RPMI7951 (cell line): ENCODE results near the gene FAXC. TPM values are rescaled to one million over a fixed set of nuclear protein-coding genes. Genes with fewer than 3 reads are reported as not detected.
A peak's percentile ranks its signal among the peaks of the same experiment; 100 is the strongest.

Experiments
- DNase-seq: peaks from one replicate; pipeline ENCODE4 v3.0.0-alpha.2; 2012; ENCODE audit warnings: low read depth
- total RNA-seq: library from RNA; depleted of rRNA; stranded (reverse); fragments of >200 nt; shearing (Covaris generic); gene quantifications from 2 replicates; pipeline ENCODE4 v1.2.3, GENCODE V29; 2014; rRNA removed

FAXC gene
- 1.8 and 4.3 TPM in 2 replicates for total RNA-seq

DNA sequence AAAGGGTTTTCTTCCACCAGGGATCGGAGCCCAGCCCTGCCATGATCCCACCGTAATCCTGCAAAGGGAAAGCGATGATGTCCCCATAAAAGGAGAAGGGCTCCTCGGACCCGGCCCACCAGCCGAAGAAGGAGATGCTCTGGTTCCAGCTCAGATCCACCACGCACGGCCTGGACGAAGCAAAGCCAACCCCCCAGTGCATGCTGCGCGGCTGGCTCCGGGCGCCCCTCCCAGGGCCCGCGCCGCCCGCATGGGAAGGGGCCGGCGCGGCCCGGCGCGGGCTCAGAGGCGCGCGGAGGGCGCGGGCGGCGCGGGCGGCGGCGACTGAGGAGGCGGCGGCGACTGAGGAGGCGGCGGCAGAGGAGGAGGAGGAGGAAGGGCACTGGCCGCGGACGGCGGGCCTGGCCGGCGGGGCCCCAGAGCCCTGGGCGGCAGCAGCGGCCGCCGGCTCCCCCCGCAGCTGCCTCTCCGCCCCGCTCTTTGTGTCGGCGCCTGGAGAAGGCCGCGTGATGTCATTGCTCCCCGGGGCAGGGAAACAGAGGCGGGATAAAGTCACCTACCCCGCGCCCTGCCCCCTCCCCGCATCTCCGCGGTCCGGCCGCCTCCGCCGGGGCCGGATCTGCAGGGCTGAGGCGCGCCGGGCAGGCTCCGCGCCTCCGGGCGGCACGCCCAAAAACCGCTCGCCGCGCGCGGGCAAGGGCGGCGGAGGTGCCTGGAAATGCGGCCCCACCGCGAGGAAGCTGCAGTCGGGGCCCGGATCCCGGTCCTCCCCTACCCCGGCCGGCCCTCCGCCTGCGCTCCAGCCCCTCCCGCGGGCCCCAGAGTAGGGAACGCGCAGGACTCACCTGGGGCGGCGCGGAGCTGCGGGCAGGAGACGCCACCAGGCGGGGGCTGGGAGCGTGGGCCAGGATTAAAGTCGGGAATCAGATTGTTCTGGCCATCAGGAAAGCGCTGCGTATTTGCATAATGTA lies at the start of gene FAXC:
Gene FAXC (minus strand): TSS at position 504 of the 971 bp plus-strand sequence. CDS start 302 bp downstream, at position 202.
- DNase-seq = peak; percentile 48

DNA sequence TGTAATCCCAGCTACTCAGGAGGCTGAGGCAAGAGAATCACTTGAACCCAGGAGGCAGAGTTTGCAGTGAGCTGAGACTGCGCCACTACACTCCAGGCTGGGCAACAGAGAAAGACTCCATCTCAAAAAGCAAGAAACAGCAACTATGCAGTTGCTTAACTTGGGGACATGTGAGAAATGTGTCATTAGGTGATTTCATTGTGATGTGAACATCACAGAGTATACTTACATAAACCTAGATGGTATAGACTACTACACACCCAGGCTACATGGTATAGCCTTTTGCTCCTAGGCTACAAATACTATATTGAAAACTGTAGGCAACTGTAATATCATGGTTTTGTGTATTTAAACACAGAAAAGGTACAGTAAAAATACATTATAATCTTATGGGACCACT lies 47.8 kb upstream of the FAXC start:
- DNase-seq = no peak

DNA sequence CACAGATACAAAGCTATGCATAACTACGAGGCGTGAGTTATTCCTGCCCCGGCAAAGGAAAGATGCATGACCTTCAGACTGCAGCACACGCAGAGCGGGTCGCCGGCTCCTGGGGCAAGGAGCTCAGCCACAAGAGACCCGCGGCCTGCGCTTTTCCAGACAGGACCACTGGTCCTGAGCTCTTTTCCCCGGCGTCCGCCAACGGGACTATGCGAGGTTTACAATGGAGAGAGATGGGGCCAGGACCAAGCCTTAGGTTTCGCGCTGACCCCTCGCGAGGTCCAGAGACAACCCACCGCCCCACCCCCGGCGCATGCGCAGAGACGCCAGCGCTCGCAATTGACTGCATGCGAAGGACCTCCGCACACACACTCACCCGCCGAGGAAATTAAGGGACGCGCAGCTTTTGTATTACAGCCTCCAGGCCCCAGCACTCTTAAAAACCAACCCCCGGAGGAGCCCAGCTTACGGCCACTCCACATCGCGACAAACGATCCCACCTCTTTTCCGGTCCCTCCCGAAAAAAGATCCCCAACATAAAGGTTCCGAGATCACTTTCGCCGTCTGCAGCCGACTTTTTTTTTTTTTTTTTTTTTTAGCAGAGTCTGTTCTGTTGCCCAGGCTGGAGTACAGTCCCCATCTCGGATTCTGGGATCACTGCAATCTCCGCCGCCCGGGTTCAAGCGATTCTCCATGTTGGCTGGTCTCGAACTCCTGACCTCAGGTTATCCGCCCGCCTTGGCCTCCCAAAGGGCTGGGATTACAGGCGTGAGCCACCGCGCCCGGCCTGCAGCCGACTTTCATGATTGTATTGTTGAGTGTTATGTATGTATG lies 44.4 kb upstream of the FAXC start, which contains the start of gene COQ3:
Gene COQ3 (minus strand): TSS at position 498 of the 834 bp plus-strand sequence. CDS start 16 bp downstream, at position 482.
- DNase-seq = peak; percentile 76

DNA sequence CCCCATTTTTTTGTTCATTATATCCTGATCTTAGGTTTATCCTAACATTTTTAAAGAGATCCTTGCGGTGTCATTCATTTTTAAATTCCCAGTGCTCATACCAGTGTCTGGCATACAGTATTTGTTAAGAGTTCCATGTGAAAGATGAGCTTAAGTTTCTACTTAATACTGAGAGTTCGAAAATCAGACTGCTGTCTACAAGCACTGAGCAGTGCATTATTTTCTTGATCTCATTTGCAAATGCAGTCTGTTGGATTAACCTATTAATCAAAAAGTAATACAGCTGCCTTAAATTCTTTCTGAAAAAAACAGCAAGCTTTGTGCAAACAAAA lies 43.9 kb upstream of the FAXC start:
- DNase-seq = no peak

DNA sequence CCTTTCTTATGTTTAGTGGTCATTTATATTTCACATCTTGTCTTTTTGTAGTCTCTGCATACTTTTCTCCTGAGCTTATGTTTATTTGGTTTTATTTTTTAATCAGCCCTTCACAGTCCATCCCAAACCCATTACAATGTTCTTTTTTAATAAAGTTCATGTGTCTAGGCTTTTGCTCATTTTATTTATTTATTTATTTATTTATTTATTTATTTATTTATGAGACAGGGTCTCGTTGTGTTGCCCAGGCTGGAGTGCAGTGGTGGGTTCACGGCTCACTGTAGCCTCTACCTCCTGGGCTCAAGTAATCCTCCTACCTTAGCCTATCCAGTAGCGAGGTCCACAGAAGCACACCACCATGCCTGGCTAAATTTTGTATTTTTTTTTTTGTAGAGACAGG lies 41.4 kb upstream of the FAXC start:
- no peak for DNase-seq

DNA sequence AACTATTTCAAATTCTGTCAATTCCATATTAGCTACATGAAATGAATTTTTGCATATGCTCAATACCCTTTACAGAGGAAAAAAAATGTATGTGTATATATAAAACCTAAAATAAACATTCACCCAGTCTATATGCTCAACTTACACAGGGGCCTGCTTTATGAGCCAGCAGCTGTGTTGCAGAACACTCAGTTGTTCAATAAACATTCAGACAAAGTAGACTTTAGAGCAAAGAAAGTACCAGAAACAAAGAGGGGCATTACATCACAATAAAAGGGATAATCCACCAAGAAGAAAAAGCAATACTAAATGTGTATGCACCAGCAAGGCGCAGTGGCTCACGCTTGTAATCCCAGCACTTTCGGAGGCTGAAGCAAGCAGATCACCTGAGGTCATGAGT lies 35.0 kb upstream of the FAXC start:
- DNase-seq = no peak

DNA sequence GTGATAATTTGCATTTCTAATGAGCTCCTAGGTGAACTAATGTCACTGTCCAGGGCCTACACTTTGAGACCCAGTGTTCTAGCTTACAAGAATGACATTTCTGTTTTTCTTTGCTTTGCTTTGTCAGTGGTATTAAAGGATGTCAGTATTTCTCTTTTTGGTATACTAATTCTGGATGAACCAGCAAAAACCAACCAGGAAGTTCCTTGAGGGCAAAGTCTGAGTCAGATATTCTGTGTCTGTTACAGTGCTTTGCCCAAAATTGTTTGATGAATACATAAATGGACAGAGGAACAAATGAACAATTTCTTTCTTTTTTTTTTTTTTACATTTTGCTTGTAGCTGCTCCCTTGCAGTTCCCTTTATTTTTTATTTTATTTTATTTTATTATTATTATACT lies 29.2 kb upstream of the FAXC start:
- DNase-seq = no peak

DNA sequence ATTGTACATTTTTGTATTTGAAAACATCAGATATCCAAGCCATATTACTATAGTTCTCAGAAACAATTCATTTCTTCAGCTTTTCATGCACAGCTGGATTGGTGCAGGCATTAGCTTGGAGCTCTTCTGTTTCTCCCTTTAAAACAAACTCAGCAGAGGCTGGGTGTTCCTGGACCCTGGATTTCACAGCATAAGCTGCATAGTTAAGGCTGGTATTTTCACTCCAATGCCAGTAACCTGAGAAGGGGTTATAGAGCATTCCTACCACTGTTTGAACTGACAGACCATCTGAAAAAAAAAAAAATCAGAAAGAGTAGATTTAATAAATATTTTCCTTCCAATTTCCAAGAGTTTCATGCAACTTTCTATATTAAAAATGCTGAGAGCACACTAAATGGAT lies 20.1 kb upstream of the FAXC start:
- no peak for DNase-seq

DNA sequence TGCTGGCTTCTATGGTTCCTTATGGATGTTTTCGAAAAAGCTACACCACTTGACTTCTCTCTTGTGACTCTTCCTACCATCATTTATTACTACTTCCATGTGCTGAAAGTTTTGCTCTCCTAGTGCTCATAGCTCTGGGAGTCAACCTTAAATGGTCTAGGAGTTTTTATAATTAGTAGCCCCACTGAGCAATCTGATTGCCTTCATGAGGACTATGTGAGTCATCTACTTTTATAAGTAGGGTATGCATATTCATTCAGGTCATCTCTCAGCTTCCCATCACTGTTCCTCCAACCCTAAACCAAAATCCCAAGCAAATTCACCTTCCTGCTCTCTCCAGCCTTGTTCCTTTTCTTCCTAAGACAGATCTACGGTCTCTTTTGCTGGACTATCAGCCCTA lies 17.4 kb upstream of the FAXC start:
- no peak for DNase-seq

DNA sequence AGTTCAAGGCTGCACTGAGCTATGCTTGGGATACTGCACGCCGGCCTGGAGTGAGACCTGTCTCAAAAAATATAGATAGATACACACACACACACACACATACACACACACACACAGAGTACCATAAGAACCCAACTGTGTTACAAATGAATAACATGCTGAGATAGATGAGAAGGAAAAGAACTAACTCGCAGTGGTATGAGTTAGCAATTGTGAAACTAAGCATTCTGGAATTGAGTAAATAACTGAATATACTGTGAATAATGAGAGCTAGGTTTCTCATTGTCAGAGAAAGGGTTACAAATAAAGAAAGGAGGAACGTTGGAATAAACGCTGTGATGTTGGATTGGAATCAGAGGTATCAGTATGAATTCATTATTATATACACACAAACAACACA lies 14.6 kb upstream of the FAXC start:
- no peak for DNase-seq

DNA sequence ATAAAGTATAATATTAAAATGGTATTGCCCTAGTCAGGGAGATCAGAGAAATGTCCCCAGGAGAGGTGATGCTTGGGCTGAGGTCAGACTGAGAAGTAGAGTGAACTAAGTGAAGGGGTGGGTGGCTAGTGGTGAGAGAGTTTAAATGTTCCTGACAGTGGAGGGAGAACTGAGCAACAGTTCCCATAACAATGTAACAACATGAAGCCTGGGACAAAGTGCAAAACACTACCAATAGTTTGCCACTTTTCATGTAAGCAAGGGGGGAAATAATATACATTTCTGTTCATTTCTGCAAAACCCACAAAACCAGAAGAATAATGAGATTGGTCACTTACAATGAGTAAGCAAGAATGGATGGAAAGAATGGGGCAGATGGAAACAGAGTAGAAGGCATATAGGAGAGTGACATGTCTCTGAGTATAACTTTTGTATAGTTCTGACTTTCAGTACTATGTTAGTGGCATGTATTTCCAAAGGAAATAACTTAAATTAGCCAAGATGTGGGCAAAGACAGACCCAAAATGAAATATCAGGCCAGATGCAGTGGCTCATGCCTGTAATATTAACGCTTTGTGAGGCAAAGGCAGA lies 13.3 kb upstream of the FAXC start:
- DNase-seq = no peak

DNA sequence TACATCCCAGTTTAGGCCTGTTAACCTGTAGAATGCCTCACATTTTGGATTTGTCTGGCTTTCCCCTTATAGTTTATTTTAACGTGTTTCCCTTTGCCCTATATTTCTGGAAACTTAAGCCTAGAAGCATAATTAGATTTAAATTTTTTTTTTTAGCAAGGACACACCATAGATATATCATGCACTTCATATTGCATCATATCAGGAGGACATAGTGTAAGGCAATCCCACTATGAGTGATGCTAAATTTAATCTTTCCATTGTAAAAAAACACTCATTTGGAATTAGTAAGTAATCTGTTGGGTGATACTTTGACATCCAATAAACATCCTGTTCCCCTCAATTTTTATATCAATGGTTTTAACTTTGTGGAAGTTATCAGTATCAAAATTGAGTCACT lies 10.3 kb upstream of the FAXC start:
- DNase-seq = no peak

DNA sequence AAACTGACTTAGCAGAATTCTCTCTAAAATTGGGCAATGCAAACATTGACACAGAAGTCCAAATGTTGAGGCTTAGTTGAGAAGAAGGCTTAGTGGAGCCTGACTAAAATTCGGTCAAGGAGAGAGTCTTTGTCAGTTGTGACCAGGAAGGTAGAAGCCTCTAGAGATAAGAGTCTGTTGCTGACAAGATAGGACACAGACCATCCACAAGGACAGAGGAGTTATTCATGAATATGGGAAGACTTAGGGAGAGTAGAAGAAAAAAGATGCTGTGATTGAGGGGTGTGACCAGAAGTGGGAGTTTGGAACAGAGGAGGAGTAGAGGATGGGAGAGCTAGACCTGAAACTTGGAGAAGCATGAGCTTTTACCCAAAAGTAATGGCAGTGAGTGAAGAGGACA lies 7.2 kb upstream of the FAXC start:
- DNase-seq = no peak

DNA sequence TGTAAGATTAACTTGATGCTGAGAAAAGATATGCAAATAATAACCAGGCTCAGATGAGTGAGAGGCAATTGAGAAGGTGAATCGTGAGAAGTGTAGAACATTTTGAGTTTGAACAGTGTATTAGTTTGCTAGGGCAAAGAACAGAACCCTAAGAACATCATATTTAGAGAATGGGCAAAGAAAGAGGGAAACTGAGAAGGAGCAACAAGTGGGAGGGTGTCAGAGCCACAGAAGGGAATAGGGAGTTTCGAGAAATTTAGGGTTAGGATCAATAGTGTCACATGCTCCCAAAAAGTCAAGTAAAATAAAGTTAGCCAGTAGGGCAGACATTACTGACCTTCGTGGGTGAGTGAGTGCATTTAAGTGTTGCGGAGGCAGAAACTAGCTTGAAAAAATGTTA lies 5.5 kb upstream of the FAXC start:
- no peak for DNase-seq

DNA sequence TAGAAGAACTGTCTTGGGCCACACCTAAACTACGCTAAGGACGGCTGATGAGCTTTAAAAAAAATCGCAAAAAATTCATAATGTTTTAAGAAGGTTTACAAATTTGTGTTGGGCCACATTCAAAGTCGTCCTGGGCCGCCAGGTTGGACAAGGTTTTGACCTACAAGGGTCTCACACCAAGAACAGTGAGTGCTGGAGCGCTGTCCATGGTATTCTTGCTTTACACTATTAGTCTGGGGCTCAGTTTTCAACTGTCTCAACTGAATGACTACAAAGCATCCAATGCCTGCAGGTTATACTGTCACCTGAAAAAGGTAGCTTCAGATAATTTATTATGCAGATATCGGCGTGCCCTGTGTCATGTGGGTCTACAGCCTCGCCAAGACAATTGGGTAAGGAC lies 3.7 kb upstream of the FAXC start:
- no peak for DNase-seq

DNA sequence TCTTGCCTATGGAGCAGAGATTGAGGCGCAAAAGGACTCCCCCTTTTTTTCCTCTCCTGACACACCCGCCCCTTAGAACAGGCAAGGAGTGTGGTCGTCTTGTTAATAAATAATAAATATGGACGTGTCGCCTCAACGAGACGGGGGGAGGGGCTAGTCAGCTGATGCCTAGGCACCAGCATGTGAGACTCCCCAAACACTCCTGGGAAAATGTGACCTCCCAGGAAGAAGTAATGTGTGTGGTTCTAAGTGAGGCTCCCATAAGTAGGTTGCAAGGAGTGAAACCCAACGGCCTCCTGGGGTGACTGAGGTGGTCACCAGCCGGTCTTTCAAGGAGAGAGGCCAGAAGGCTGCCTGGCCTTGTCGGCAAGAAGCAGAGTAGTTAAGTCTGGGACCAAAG lies 1.1 kb upstream of the FAXC start:
- no peak for DNase-seq

DNA sequence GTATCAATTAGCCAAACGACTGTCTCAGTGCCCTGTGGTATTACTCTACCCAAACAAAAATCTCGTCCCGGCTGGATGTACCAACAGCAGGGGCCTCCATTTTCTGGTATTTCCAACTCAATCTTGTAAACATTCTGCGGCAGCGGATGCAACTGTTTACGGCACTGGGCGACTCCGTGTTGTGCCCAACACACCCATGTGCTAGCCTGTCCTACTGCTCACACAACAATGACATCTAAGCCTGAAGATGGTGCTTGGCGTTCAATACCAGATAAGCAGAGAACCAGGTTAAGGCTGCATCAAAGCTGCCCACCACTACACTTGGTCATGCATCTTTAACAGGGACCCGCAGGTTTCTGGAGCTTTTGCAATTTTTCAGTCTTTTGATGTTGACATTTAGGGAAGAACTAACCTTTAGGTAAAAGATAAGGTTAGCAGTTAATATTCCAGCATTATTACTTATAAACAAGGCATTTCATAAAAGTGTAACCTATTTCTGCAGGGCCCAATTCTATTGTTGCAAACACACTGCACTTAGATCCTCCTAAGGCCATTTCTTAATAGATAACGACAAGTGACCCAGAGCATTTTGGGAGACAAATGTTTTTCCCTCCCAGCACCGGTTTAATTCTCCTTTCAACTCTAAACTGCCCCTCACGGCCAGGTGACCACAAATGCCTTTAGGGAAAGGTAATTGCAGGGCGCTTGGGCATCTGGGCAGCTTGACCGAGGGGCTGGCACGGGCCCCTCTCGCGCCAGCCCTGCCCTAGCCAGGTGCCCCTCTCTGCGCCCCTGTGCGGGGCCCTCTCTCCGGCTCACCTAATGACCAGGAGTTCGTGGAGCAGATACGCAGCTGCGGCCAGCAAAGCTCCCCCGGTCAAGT lies 945 bp downstream of the FAXC start:
- DNase-seq = no peak

DNA sequence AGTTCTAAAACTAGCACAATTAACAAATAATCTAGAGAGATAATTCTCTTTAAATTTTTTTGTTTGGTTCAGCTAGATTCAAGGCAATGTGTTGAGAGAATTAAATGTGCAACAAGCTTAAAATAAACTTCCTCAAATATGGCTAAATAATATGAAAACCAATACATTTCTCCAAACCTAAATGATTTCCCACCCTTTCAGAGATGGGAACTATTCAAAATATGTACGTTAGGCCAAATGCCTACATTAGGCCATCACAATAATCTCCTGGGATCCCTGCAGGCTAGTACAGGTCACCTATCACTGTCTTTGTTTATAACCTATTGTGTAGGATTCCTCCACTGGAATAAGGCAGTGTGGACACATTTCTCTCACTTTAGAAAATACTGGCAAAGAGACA lies 1.7 kb downstream of the FAXC start:
- no peak for DNase-seq

DNA sequence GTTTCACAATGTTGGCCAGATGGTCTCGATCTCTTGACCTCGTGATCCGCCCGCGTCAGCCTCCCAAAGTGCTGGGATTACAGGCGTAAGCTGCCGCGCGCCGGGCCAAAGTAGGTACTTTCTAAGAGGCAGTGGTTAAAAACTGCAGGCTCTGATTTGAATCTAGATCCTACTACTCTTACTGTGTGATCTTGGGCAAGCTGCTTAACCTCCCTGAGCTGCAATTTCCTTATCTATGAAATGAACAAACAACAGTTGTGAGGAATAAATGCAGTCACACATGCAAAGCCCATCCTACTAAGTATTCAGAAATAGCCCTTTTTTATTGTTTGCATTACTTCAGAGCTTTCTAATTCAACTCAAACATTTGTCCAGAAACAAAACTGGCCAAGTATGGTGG lies 2.9 kb downstream of the FAXC start:
- no peak for DNase-seq

DNA sequence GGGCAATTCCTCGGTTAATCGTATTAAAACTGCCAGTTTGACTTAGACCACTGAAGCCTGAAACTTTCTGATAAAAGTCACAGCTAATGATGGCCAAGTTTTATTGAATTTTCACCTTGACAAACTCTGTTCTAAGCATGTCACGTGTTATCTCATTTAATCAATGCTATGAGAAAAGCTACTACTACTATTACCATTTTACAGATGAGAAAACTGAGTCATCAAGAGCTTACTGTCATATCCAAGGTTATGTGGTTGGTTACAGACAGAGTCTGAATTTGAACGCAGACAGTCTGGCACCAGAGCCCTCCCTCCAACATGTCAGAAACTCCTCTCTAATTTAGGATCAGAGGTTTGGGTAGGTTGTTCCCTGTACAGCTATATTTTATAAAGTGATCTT lies 4.3 kb downstream of the FAXC start:
- DNase-seq = no peak

DNA sequence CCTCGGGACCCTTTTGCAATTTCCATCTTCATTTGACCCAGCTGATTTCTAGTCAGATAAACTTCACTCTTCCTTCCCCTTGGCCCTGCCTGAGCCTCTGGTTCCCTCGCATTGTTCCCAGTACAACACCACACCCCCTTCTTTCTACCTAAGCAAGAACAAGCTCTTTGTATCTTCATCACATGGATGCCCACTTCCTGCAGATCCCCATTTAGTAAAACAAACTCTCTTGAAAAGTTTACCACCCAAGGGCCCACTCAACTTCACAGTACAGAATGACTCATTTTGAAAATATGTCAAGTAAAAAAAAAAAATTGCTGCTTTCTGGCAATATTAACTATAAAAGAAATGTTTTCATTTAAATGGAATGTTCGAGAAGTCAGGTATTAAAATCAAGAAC lies 5.2 kb downstream of the FAXC start:
- peak; percentile 71 for DNase-seq
